HG03025 (cell line): ENCODE measurements around the gene RMI1.
"Not testable (repeated sequence)": the region's sequence is repeated elsewhere in the genome, so short reads cannot be mapped to it uniquely, and the experiment has no call there.

Source experiments
- ATAC-seq: cut with Tn5 transposase; IDR thresholded peaks from one replicate; pipeline ENCODE4 v1.9.1; 2021; ENCODE audit warnings: mild to moderate bottlenecking, moderate library complexity; ENCODE audit not compliant: unreplicated experiment, low FRiP score

Gene RMI1

DNA sequence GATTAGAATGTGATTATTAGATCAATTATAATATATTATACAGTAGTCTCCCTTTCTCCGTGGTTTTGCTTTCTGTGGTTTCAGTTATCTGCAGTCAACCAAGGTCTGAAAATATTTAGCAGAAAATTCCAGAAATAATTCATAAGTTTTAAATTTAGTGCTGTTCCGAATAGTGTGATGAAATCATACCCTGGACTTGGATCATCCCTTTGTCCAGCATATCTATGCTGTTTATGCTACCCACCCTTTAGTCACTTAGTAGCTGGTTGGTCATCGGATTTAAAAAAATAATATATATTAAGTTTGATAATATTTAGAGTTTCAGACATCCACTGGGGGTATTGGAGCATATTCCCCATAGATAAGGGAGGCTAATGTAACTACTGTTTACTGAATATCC lies 19.6 kb downstream of the RMI1 start:
- no peak for ATAC-seq

DNA sequence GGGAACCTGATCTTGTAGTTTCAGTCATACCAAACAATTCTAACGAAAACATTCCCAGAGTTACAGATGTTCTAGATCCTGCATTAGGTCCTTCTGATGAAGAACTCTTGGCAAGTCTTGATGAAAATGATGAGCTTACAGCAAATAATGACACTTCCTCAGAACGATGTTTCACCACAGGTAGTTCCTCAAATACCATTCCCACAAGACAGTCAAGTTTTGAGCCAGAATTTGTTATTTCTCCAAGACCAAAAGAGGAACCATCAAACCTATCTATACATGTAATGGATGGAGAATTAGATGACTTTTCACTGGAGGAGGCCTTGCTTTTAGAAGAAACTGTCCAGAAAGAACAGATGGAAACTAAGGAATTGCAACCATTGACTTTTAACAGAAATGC lies 21.0 kb downstream of the RMI1 start:
- no peak for ATAC-seq

- no peak for ATAC-seq
Observed at GRCh38 chr9:84002344-84002743, 21.7 kb downstream of the RMI1 start.

DNA sequence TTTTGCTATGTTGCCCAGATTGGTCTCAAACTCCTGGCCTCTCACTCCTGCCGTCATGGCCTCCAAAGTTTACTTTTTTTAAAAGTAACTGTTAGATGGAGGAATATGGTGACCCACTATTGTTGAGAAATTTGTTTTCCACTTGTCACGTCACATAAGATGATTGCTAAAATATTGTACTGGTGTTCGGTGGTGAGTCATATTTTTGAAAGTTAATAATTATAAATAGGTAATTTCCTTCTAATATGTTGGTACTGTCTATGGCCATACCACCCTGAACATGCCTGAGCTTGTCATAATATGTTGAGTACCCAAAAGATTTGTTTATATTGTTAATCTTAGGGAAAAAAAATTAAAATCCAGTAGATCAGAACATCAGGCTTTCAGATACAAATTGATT lies 22.6 kb downstream of the RMI1 start:
- ATAC-seq, result no peak

- no peak for ATAC-seq
Observed at GRCh38 chr9:84007662-84008061, 27.1 kb downstream of the RMI1 start.

- ATAC-seq, result no peak
Observed at GRCh38 chr9:84024041-84024575, 43.5 kb downstream of the RMI1 start.

DNA sequence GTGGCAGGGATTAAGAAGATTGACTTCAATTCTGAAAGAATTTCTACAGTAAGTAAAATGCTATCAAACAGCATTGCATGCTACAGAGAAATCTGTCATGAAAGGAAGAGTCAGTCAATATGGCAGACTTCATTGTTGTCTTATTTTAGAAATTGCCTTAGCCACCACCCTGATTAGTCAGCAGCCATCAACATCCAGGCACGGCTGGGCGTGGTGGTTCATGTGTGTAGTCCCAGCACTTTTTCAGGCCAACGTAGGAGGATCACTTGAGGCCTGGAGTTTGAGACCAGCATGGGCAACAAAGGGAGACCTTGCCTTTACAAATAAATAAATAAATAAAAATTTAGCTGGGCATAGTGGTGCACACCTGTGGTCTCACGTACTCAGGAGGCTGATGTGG lies 46.6 kb downstream of the RMI1 start:
- ATAC-seq, result no peak

- ATAC-seq, result no peak
Observed at GRCh38 chr9:84031534-84031933, 50.9 kb downstream of the RMI1 start.

DNA sequence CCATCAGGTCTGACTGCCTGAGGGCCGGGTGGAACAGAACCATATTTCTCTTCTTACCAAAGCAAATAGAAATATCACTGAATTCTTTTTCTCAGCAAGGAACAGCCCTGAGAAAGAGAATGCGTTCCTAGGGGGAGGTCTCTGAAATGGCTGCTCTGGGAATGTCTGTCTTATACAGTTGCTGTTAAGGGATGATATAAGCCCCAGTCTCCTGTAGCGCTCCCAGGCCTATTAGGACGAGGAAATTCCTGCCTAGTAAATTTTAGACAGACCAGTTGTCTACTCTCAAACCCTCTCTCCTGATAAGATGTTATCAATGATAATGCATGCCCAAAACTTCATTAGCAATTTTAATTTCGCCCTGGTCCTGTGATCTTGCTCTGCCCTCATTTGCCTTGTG lies 61.3 kb downstream of the RMI1 start:
- ATAC-seq, result not testable (repeated sequence)

DNA sequence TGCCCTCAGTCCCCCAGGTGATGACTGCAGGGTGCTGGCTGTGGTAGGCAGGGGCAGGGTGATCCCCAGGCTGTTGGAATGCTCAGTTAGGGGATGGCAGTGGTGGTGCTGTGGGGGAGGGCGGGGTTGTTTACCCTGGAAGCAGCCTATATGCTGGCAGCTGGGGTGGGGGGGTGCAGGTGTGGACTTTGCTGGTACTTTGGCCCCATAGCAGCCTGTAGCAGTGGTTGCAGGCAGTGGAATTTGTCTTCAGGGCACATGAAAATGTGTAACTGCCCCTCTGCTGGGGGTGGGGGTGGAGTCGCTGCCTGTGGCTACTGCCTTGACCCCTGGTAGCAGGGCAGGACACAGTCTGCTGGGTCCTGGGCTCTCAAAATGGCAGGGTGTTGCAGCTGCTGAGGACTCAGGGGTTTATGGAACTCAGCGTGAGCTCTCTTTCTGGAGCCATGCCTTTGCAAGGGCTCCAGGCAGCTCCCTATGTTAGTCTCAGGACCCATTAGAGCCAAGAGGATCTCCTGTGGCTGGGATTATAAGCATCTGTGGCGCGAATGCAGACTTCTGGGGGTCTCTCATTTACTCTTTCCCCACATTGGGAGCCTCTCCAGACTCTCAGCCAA lies 65.0 kb downstream of the RMI1 start:
- ATAC-seq, result no peak
